KMS-11 (cell line): Measurements from ENCODE around the gene CLHC1.
"Not testable (repeated sequence)": the region's sequence is repeated elsewhere in the genome, so short reads cannot be mapped to it uniquely, and the experiment has no call there.

Source experiments
- H2AFZ ChIP-seq: fragments of 200-600 bp; sonication (generic); 2 replicates; pipeline ENCODE4 v1.6.1; 2016; ENCODE audit warnings: antibody characterized with exemption, mixed run types, low read depth
- H3K27ac ChIP-seq: fragments of 200-600 bp; sonication (generic); 2 replicates; pipeline ENCODE4 v1.6.1; 2016; ENCODE audit warnings: mild to moderate bottlenecking, mixed run types
- H3K27me3 ChIP-seq: fragments of 200-600 bp; sonication (generic); 2 replicates; pipeline ENCODE4 v1.6.1; 2017; ENCODE audit warnings: mild to moderate bottlenecking, low read depth, mixed run types, moderate library complexity; ENCODE audit not compliant: insufficient read depth
- H3K36me3 ChIP-seq: fragments of 200-600 bp; sonication (generic); 2 replicates; pipeline ENCODE4 v1.6.1; 2017; ENCODE audit warnings: mild to moderate bottlenecking, mixed run types; ENCODE audit not compliant: insufficient read depth
- H3K4me1 ChIP-seq: fragments of 200-600 bp; sonication (generic); 2 replicates; pipeline ENCODE4 v1.6.1; 2016; ENCODE audit warnings: mild to moderate bottlenecking, low read depth, mixed run types; ENCODE audit not compliant: poor library complexity, severe bottlenecking
- H3K4me2 ChIP-seq: fragments of 200-600 bp; sonication (generic); 2 replicates; pipeline ENCODE4 v1.7.0; 2016; ENCODE audit warnings: mild to moderate bottlenecking, mixed run types
- H3K4me3 ChIP-seq: fragments of 200-600 bp; sonication (generic); IDR thresholded peaks from 2 replicates; pipeline ENCODE4 v1.6.1; 2017; ENCODE audit warnings: low read depth, low read length, mixed read lengths; ENCODE audit not compliant: insufficient read depth
- H3K79me2 ChIP-seq: fragments of 200-600 bp; sonication (generic); 2 replicates; pipeline ENCODE4 v1.6.1; 2016; ENCODE audit warnings: low read depth, mixed run types; ENCODE audit not compliant: insufficient read depth
- H3K9ac ChIP-seq: fragments of 200-600 bp; sonication (generic); 2 replicates; pipeline ENCODE4 v1.6.1; 2016; ENCODE audit warnings: mild to moderate bottlenecking, mixed run types
- H4K20me1 ChIP-seq: fragments of 200-600 bp; sonication (generic); 2 replicates; pipeline ENCODE4 v1.6.1; 2016; ENCODE audit warnings: mild to moderate bottlenecking, mixed run types; ENCODE audit not compliant: insufficient read depth
- TF ChIP-seq, protein P1 (sequence below): fragments of 200-600 bp; sonication (generic); conservative IDR thresholded peaks from 2 replicates; pipeline ENCODE4 v1.6.1; 2017; ENCODE audit warnings: low read depth, mild to moderate bottlenecking, antibody characterized with exemption, low read length, moderate library complexity, mixed read lengths

Gene CLHC1

DNA sequence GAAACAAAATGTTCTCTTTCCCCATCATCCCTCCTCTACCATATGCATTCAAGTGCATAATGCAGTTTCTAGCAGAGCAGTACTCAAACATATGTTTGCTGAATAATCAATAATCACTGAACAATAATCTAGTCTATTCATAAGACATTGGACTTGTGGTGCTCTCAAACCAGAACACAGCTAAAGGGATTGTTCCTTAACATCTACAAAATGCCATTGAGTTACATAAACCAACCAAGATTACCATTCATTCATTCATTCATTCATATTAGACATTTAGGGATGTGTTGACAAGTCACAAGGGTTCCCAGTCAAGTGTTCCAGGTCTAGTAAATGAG is 3.9 kb downstream of the CLHC1 start:
- Histone ChIP-seq H2AFZ (no peak overlapping the region), H3K27ac (no peak overlapping the region), H3K9ac (no peak overlapping the region), H4K20me1 (no peaks in the 10 kb centered on the region), H3K36me3 (peaks cover 2% of the 10 kb centered on the region; the same call in 1 of the 2 replicates), H3K4me2 (no peak overlapping the region), H3K27me3 (no peaks in the 10 kb centered on the region), H3K4me1 (peaks cover 10% of the 10 kb centered on the region), H3K79me2 (peaks cover 19% of the 10 kb centered on the region), H3K4me3 (no peak overlapping the region)
- TF ChIP-seq, protein P1, sequence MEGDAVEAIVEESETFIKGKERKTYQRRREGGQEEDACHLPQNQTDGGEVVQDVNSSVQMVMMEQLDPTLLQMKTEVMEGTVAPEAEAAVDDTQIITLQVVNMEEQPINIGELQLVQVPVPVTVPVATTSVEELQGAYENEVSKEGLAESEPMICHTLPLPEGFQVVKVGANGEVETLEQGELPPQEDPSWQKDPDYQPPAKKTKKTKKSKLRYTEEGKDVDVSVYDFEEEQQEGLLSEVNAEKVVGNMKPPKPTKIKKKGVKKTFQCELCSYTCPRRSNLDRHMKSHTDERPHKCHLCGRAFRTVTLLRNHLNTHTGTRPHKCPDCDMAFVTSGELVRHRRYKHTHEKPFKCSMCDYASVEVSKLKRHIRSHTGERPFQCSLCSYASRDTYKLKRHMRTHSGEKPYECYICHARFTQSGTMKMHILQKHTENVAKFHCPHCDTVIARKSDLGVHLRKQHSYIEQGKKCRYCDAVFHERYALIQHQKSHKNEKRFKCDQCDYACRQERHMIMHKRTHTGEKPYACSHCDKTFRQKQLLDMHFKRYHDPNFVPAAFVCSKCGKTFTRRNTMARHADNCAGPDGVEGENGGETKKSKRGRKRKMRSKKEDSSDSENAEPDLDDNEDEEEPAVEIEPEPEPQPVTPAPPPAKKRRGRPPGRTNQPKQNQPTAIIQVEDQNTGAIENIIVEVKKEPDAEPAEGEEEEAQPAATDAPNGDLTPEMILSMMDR: no peak

DNA sequence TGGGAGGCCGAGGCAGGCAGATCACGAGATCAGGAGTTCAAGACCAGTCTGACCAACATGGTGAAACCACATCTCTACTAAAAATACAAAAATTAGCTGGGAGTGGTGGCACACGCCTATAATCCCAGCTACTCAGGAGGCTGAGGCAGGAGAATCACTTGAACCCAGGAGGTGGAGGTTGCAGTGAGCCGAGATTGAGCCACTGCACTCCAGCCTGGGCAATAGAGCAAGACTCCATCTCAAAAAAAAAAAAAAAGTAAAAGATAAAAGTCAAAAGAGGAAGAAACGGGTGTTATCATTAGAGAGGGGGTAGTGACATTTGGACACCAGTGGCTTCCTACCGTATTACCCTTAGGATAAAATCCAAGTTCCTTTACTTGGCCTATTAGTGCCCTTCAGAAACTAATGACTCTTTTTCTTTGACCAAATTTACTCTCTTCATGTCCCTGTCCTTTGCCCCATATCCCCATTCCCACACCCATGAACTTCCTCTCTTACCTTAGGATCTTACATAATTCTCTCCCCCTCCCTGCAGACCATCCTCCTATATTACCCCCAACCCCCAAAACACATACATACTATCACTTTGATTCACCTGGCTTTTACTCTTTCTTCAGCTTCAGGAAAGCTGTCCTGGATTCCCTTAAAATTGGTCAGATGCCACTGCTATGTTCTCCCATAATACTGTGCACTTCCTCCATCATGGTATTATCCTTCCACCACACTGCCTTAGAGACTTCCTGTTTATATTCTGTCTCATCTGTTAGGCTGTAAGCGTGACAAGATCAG is 4.5 kb downstream of the CLHC1 start:
- not testable (repeated sequence) for H3K4me2 ChIP-seq, H2AFZ ChIP-seq
- peaks cover 14% of the 10 kb centered on the region for H3K79me2 ChIP-seq

DNA sequence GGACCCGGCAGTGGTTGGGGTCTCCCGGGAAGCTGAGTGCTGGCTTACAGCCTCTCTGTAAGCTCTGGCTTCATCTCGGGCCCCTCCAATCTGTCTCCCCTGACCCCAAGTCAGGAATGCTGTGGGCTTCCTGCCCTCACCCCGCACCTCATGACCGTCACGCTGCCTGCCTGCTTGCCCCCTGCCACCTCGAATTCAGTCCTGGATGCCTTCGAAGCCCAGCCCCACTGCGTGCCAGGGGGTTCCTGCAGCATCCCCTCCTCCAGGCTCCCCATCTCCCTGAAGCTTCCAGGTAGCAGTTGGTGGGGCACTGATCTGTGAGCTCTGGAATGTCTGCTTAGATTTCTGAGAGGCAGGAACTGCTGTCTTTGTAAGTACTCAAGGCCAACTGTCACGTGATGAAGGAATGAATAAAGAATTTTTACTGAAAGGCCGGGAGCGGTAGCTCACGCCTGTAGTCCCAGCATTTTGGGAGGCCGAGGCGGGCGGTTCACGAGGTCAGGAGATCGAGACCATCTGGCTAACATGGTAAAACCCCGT is 6.5 kb downstream of the CLHC1 start:
- Histone ChIP-seq H3K4me1 (peaks cover 5% of the 10 kb centered on the region), H4K20me1 (no peaks in the 10 kb centered on the region), H3K79me2 (no peaks in the 10 kb centered on the region; the same call in 1 of the 2 replicates), H3K36me3 (no peaks in the 10 kb centered on the region), H2AFZ (no peak overlapping the region), H3K4me3 (no peak overlapping the region), H3K27me3 (no peaks in the 10 kb centered on the region), H3K4me2 (no peak overlapping the region), H3K9ac (no peak overlapping the region), H3K27ac (no peak overlapping the region)
- TF ChIP-seq, protein P1: no peak

More for the DNA sequence above, 4.5 kb downstream of the CLHC1 start:
- H3K27ac ChIP-seq, H3K27me3 ChIP-seq, H4K20me1 ChIP-seq, H3K4me3 ChIP-seq, H3K4me1 ChIP-seq, H3K9ac ChIP-seq, H3K36me3 ChIP-seq: not testable (repeated sequence)

DNA sequence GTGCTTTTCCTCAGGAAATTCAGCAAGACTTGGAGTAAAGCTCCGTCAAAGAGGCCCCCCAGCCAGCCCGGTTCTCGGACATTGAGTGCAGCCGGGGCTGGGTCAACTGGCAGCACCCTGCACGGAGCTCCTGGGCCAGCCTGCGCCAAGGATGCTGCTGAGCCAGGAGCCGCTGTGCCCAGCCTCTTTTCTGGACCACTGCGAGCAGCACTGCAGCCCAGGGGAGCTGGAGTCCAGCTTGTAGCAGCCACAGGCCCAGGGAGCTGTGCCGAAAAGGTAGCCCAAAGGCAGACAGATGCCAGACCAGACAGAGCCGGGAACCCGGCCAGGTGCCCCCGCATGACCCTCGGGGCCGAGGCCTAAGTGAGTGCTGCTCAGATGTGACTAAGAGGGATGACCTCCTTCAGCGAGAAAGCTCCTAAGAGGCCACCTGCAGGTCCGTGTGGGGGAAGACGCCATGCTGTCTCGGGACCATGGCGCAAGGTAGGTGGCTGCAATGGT is 7.3 kb downstream of the CLHC1 start:
- H3K9ac ChIP-seq: no peak overlapping the region
- TF ChIP-seq, protein P1: no peak
- no peak overlapping the region for H2AFZ ChIP-seq
- no peak overlapping the region for H3K27ac ChIP-seq
- no peaks in the 10 kb centered on the region for H4K20me1 ChIP-seq
- peaks cover 4% of the 10 kb centered on the region for H3K4me1 ChIP-seq
- no peaks in the 10 kb centered on the region for H3K36me3 ChIP-seq
- H3K4me3 ChIP-seq: no peak overlapping the region
- H3K4me2 ChIP-seq: no peak overlapping the region
- no peaks in the 10 kb centered on the region for H3K79me2 ChIP-seq
- no peaks in the 10 kb centered on the region for H3K27me3 ChIP-seq
